K562 (cell line): Measurements from ENCODE around the gene FAM83D. TPM values are rescaled to one million over a fixed set of nuclear protein-coding genes. Genes with fewer than 3 reads are reported as not detected.

ENCODE experiments used
- BCOR ChIP-seq: fragments of 450-650 bp; IDR thresholded peaks from 2 replicates; pipeline ENCODE4 v1.6.1; 2016
- CHD4 ChIP-seq: fragments of 200-600 bp; sonication (generic); IDR thresholded peaks from 3 replicates; pipeline ENCODE4 v1.6.1; 2012; ENCODE audit warnings: low read depth, mild to moderate bottlenecking, mixed read lengths, low read length, inconsistent platforms; ENCODE audit not compliant: insufficient read depth, insufficient replicate concordance, poor library complexity, severe bottlenecking
- GABPA ChIP-seq: fragments of 200-800 bp; sonication (Bioruptor generic); conservative IDR thresholded peaks from 2 replicates; pipeline ENCODE4 v1.6.1; 2016; ENCODE audit warnings: low read depth, missing genetic modification characterization, missing compliant biosample characterization
- GATA2 ChIP-seq: sonication (generic); formaldehyde crosslinking; IDR thresholded peaks from 2 replicates; pipeline ENCODE4 v1.4.0; 2020; ENCODE audit warnings: mild to moderate bottlenecking, missing genetic modification reagents
- HOXB6 ChIP-seq: fragments of 250-450 bp; sonication (Bioruptor Pico); IDR thresholded peaks from 2 replicates; pipeline ENCODE4 v1.5.1; 2022; ENCODE audit warnings: mild to moderate bottlenecking, borderline replicate concordance
- NCOA4 ChIP-seq: fragments of 450-650 bp; IDR thresholded peaks from 2 replicates; pipeline ENCODE4 v1.6.1; 2018; ENCODE audit warnings: mild to moderate bottlenecking; ENCODE audit not compliant: partially characterized antibody
- RFX1 ChIP-seq: fragments of 450-650 bp; IDR thresholded peaks from 2 replicates; pipeline ENCODE4 v1.6.1; 2016; ENCODE audit warnings: mild to moderate bottlenecking, moderate library complexity
- XRCC3 ChIP-seq: fragments of 450-650 bp; IDR thresholded peaks from 2 replicates; pipeline ENCODE4 v1.6.1; 2017; ENCODE audit warnings: mild to moderate bottlenecking, moderate library complexity
- ZFX ChIP-seq: sonication (generic); formaldehyde crosslinking; IDR thresholded peaks from 2 replicates; pipeline ENCODE4 v1.8.0; 2022; ENCODE audit warnings: mild to moderate bottlenecking, missing genetic modification reagents, moderate library complexity
- ZNF174 ChIP-seq: fragments of 250-450 bp; sonication (Bioruptor Pico); IDR thresholded peaks from 2 replicates; pipeline ENCODE4 v1.4.0; 2020; ENCODE audit warnings: mild to moderate bottlenecking
- ZNF76 ChIP-seq: fragments of 250-450 bp; sonication (Bioruptor Pico); IDR thresholded peaks from 2 replicates; pipeline ENCODE4 v1.4.0; 2020; ENCODE audit warnings: mild to moderate bottlenecking, moderate library complexity, borderline replicate concordance
- polyA plus RNA-seq, 8 experiments: library from polyadenylated mRNA; depleted of rRNA in 4 of 8; stranded (reverse) in 5 of 8; unstranded in 3 of 8; fragments of >200 nt; fragmentation: Nextera tagmentation in 2 of 8; fragmentation: Illumina TruSeq in 1 of 8; extraction: Ambion mirVana in 2 of 8; extraction: Trizol in 1 of 8; gene quantifications; 2 replicates each; pipeline versions ENCODE4 v1.2.1 to v1.2.3, GENCODE V29; 2011 to 2014; ENCODE audit warnings: inconsistent platforms in 1 of 8, missing spikeins in 1 of 8
- total RNA-seq, 7 experiments: library from RNA; depleted of rRNA in 6 of 7; stranded (reverse); fragments of >200 nt in 6 of 7; fragmentation: Illumina TruSeq in 2 of 7; extraction: Trizol in 2 of 7; gene quantifications; 2 replicates each; pipeline versions ENCODE4 v1.2.1 to v1.2.3, GENCODE V29; 2011 to 2021; ENCODE audit warnings: low replicate concordance in 1 of 7
- TF ChIP-seq, protein P1 (sequence below): IDR thresholded peaks from 2 replicates; pipeline ENCODE4 v1.6.1; 2011; ENCODE audit warnings: borderline replicate concordance, low read depth, mild to moderate bottlenecking, moderate library complexity, low read length; ENCODE audit not compliant: insufficient read depth, poor library complexity, severe bottlenecking
- TF ChIP-seq, protein P2 (sequence below), 2 experiments: fragments of 450-650 bp; conservative IDR thresholded peaks; 2 replicates each; pipeline ENCODE4 v1.6.1; 2017; ENCODE audit warnings: mild to moderate bottlenecking in 2 of 2, moderate library complexity in 2 of 2
- TF ChIP-seq, protein P3 (sequence below): fragments of 450-650 bp; IDR thresholded peaks from 2 replicates; pipeline ENCODE4 v1.6.1; 2016; ENCODE audit warnings: low read depth
- TF ChIP-seq, protein P4 (sequence below): IDR thresholded peaks from 2 replicates; pipeline ENCODE4 v1.6.1; 2011; ENCODE audit not compliant: insufficient read length; ENCODE audit errors: extremely low read depth

The FAM83D gene
- total and polyA plus RNA-seq, 9 of the 15 experiments (the other 6 are each of a cell fraction or from before 2014, with no cell fraction given) = 8.2 to 66.1 (median 43.5) TPM

DNA sequence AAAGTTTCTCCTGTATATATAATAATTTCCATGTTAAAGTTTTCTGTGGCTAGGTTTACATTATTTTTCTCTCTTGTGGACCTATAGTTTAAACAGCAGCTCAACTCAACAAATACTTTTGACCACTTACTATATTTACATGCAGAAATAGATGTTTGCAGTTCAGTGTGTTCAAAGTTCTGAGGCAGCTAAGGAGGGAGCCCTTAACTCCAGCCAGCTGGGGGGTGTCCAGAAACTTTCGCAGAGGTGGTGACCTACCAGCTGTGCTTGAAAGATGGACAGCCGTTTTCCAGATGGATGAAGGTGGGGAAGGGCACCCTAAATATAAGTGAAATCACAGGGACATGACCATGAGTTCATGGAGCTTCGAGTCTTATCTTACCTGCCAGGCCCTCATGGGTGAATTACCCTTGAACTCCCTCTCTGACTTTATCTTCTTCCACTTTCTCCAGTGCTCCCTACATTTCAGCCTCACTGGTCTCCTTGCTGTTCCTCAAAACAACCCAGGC lies 69.4 kb downstream of the FAM83D start (continued):
- TF ChIP-seq GATA2 (peak; percentile 58; the same call in 1 of the 2 replicates), BCOR (0 out of 2 replicates have a peak, but pooled peaks have one; percentile 14), XRCC3 (no peak), HOXB6 (CRISPR knock-in tag) (no peak), ZNF174 (CRISPR knock-in tag) (no peak), NCOA4 (no peak), RFX1 (no peak), ZFX (no peak), CHD4 (no peak), GABPA (no peak), ZNF76 (no peak)
- TF ChIP-seq, protein P1, sequence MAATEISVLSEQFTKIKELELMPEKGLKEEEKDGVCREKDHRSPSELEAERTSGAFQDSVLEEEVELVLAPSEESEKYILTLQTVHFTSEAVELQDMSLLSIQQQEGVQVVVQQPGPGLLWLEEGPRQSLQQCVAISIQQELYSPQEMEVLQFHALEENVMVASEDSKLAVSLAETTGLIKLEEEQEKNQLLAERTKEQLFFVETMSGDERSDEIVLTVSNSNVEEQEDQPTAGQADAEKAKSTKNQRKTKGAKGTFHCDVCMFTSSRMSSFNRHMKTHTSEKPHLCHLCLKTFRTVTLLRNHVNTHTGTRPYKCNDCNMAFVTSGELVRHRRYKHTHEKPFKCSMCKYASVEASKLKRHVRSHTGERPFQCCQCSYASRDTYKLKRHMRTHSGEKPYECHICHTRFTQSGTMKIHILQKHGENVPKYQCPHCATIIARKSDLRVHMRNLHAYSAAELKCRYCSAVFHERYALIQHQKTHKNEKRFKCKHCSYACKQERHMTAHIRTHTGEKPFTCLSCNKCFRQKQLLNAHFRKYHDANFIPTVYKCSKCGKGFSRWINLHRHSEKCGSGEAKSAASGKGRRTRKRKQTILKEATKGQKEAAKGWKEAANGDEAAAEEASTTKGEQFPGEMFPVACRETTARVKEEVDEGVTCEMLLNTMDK = no peak
- TF ChIP-seq, protein P2, sequence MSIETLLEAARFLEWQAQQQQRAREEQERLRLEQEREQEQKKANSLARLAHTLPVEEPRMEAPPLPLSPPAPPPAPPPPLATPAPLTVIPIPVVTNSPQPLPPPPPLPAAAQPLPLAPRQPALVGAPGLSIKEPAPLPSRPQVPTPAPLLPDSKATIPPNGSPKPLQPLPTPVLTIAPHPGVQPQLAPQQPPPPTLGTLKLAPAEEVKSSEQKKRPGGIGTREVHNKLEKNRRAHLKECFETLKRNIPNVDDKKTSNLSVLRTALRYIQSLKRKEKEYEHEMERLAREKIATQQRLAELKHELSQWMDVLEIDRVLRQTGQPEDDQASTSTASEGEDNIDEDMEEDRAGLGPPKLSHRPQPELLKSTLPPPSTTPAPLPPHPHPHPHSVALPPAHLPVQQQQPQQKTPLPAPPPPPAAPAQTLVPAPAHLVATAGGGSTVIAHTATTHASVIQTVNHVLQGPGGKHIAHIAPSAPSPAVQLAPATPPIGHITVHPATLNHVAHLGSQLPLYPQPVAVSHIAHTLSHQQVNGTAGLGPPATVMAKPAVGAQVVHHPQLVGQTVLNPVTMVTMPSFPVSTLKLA (conservative IDR thresholded peaks at IDR 0.05) = 0 out of 4 replicates have a peak, but pooled peaks of 1 of the 2 experiments have one; percentile 15
- TF ChIP-seq, protein P3, sequence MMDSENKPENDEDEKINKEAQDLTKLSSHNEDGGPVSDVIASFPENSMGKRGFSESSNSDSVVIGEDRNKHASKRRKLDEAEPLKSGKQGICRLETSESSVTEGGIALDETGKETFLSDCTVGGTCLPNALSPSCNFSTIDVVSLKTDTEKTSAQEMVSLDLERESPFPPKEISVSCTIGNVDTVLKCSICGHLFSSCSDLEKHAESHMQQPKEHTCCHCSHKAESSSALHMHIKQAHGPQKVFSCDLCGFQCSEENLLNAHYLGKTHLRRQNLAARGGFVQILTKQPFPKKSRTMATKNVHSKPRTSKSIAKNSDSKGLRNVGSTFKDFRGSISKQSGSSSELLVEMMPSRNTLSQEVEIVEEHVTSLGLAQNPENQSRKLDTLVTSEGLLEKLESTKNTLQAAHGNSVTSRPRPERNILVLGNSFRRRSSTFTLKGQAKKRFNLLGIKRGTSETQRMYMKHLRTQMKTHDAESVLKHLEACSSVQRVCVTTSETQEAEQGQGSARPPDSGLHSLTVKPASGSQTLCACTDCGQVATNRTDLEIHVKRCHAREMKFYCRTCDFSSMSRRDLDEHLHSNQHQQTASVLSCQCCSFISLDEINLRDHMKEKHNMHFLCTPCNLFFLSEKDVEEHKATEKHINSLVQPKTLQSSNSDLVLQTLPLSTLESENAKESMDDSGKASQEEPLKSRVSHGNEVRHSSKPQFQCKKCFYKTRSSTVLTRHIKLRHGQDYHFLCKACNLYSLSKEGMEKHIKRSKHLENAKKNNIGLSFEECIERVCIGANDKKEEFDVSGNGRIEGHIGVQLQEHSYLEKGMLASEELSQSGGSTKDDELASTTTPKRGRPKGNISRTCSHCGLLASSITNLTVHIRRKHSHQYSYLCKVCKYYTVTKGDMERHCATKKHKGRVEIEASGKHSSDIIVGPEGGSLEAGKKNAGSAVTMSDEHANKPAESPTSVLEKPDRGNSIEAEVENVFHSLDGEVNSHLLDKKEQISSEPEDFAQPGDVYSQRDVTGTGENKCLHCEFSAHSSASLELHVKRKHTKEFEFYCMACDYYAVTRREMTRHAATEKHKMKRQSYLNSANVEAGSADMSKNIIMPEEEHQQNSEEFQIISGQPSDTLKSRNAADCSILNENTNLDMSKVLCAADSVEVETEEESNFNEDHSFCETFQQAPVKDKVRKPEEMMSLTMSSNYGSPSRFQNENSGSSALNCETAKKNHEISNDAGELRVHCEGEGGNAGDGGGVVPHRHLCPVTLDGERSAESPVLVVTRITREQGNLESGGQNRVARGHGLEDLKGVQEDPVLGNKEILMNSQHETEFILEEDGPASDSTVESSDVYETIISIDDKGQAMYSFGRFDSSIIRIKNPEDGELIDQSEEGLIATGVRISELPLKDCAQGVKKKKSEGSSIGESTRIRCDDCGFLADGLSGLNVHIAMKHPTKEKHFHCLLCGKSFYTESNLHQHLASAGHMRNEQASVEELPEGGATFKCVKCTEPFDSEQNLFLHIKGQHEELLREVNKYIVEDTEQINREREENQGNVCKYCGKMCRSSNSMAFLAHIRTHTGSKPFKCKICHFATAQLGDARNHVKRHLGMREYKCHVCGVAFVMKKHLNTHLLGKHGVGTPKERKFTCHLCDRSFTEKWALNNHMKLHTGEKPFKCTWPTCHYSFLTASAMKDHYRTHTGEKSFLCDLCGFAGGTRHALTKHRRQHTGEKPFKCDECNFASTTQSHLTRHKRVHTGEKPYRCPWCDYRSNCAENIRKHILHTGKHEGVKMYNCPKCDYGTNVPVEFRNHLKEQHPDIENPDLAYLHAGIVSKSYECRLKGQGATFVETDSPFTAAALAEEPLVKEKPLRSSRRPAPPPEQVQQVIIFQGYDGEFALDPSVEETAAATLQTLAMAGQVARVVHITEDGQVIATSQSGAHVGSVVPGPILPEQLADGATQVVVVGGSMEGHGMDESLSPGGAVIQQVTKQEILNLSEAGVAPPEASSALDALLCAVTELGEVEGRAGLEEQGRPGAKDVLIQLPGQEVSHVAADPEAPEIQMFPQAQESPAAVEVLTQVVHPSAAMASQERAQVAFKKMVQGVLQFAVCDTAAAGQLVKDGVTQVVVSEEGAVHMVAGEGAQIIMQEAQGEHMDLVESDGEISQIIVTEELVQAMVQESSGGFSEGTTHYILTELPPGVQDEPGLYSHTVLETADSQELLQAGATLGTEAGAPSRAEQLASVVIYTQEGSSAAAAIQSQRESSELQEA = no peak
- TF ChIP-seq, protein P4, sequence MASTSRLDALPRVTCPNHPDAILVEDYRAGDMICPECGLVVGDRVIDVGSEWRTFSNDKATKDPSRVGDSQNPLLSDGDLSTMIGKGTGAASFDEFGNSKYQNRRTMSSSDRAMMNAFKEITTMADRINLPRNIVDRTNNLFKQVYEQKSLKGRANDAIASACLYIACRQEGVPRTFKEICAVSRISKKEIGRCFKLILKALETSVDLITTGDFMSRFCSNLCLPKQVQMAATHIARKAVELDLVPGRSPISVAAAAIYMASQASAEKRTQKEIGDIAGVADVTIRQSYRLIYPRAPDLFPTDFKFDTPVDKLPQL = no peak
